ENCODE results near the gene RNF222. TPM values are rescaled to one million over a fixed set of nuclear protein-coding genes. Genes with fewer than 3 reads are reported as not detected.
A peak's percentile ranks its signal among the peaks of the same experiment; 100 is the strongest.
"Not testable (repeated sequence)": the region's sequence is repeated elsewhere in the genome, so short reads cannot be mapped to it uniquely, and the experiment has no call there.

RNF222 gene
- polyA plus RNA-seq, 6 donors from 2014 or later = 0.13 to 0.35 (median 0.23) TPM; not detected in 3

GRCh38 chr17:8383143-8383822 lies 14.3 kb downstream of the RNF222 start, which contains the start of gene RPL26:
TSS of gene RPL26 (minus strand) at chr17:8383193. CDS start at chr17:8382310, 883 bp downstream.
- DNase-seq (peak; percentile 96), ATAC-seq (ENCODE audit: low read depth in 2 of 2) (peak; percentile 86 to 88)
- peaks cover 35 to 55% (median 53%) of the 10 kb centered on the region in 3 donors for H3K4me1 Mint-ChIP-seq
- no peaks in the 10 kb centered on the region for H3K27me3 Mint-ChIP-seq
- no peaks in the 10 kb centered on the region for H3K9me3 Mint-ChIP-seq
- peak within 1 kb of the TSS; percentile 92 to 100 (median 97) for H3K4me3 Mint-ChIP-seq
- peaks cover 13 to 21% of the 10 kb centered on the region in 2 donors for H3K36me3 Mint-ChIP-seq
- peak within 1 kb of the TSS; percentile 94 to 98 (median 97) for H3K27ac Mint-ChIP-seq

DNA sequence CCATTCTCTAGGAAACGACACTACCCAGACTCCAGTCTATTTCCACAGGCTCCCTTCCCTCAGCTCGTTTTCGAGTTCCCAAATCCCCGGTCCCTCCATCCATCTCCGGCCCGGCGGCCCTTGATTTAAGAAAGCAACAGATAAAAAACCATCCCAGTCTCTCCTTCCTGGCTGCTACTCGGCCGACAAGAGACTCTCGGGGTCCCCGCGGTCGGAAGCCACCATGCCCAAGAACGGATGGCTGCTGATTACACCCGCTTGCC lies 14.8 kb downstream of the RNF222 start:
- H3K36me3 Mint-ChIP-seq = peaks cover 13 to 21% of the 10 kb centered on the region in 2 donors
- ATAC-seq (ENCODE audit: low read depth in 2 of 2) (peak; percentile 0 to 1), DNase-seq (no peak)
- H3K27ac Mint-ChIP-seq = peak overlapping the region; percentile 94 to 98 (median 96)
- H3K9me3 Mint-ChIP-seq = no peaks in the 10 kb centered on the region
- H3K4me1 Mint-ChIP-seq = peaks cover 35 to 57% (median 56%) of the 10 kb centered on the region in 3 donors
- H3K27me3 Mint-ChIP-seq = no peaks in the 10 kb centered on the region
- H3K4me3 Mint-ChIP-seq = peak overlapping the region; percentile 92 to 100 (median 97)

DNA sequence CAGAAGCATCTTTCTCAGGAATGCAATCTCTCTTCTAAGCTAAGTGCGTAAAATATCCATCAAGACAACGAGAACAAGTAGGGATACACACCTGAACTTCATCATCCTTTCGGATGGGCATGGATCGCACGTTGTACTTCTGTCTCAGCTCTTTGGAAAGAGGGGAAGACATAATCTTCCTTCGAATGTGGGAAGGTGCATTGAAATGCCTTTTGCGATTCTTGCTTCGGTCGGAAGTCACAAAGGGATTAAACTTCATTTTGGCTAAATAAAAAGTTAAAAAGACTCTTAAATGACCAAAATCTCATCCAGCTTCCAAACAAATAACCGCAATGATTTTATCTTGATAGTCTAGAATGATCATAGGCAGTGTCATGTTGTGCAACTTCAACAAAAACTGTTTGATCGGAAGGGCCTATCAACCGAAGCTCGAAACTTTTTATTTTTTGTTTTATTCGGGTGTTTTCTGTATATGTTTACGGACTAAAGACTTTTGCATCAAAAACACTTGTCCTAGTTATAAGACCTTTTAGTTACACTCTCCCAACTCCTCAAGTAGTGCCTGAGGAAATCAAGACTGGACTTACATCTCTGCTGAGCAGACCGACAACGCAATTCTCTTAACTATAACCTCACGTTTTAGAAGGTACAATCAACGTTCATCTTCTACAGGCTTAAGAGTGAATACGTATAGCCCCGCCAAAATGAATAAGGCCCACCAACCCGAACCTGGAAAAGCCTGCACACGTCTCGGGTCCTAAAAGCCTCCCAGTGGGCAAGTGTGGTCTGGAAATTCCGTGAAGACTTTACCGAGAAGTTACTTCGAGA lies 15.4 kb downstream of the RNF222 start:
- DNase-seq = no peak
- Mint-ChIP-seq H3K4me3 (peak overlapping the region; percentile 92 to 100 (median 97)), H3K4me1 (peaks cover 35 to 58% (median 57%) of the 10 kb centered on the region in 3 donors), H3K27ac (peak overlapping the region; percentile 94 to 98 (median 96)), H3K27me3 (no peaks in the 10 kb centered on the region), H3K9me3 (no peaks in the 10 kb centered on the region), H3K36me3 (peaks cover 13 to 21% of the 10 kb centered on the region in 2 donors)
- no peak for ATAC-seq (ENCODE audit: low read depth in 2 of 2)

DNA sequence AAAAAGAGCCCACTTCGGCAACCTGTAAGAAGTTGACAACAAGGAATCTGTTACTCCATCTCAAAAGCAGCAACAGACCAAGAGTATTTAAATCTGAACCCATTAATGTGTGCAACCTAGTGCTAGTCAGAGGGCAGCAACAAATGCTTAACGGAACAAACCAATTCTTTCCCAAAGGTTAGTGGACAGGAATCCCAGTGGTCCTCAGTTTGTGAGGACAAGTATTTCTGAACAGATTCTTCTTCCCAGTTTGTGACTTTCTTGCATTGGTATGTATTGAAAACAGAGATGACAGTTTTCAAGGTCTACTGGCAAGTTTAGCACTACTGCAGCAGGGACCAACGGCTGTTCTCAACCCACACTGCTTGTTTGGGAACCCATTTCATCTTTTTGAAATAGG lies 17.6 kb downstream of the RNF222 start:
- no peak for ATAC-seq (ENCODE audit: low read depth in 2 of 2)
- Mint-ChIP-seq H3K27ac (peak overlapping the region in 1 of 6 donors; percentile 32), H3K27me3 (no peaks in the 10 kb centered on the region), H3K9me3 (no peaks in the 10 kb centered on the region), H3K4me3 (peak overlapping the region in 2 of 8 donors; percentile 97 to 100), H3K4me1 (peaks cover 36 to 70% (median 69%) of the 10 kb centered on the region in 3 donors), H3K36me3 (peaks cover 13 to 21% of the 10 kb centered on the region in 2 donors)
- DNase-seq = no peak

- peak overlapping the region in 3 of 8 donors; percentile 25 to 100 (median 57) for H3K4me3 Mint-ChIP-seq
- H3K27ac Mint-ChIP-seq = peak overlapping the region in 3 of 6 donors; percentile 20 to 39 (median 27)
- not testable (repeated sequence) for ATAC-seq (ENCODE audit: low read depth in 2 of 2); H3K27me3 Mint-ChIP-seq; H3K9me3 Mint-ChIP-seq; DNase-seq
- peaks cover 32 to 59% (median 57%) of the 10 kb centered on the region in 3 donors for H3K4me1 Mint-ChIP-seq
- peaks cover 13 to 19% of the 10 kb centered on the region in 2 donors for H3K36me3 Mint-ChIP-seq
These were observed 19.5 kb downstream of the RNF222 start for GRCh38 chr17:8378117-8378516.

DNA sequence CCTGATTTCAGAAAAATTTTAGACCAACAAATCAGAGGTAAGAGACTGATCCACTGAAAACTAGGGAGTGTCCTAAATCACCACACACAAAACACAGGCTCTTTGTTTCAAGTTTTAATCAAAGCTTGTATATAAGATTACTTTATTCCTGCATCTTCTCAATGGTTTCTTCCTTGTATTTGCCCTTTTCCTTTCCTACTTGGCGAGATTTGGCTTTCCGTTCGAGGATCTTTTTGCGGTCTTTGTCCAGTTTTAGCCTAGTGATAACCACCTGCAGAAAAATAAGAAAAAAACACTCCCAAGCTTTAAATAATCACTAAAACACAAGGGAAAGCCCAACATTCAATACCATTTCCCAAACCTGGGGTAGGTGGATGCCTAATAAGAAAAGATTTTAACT lies 20.2 kb downstream of the RNF222 start:
- ATAC-seq (ENCODE audit: low read depth in 2 of 2) = no peak
- no peaks in the 10 kb centered on the region for H3K9me3 Mint-ChIP-seq
- H3K4me1 Mint-ChIP-seq = peaks cover 25 to 56% (median 53%) of the 10 kb centered on the region in 3 donors
- H3K4me3 Mint-ChIP-seq = peak overlapping the region in 6 of 8 donors; percentile 41 to 93 (median 75)
- H3K27me3 Mint-ChIP-seq = no peaks in the 10 kb centered on the region
- no peak for DNase-seq
- H3K27ac Mint-ChIP-seq = peak overlapping the region in 4 of 6 donors; percentile 9 to 80 (median 56)
- H3K36me3 Mint-ChIP-seq = peaks cover 7 to 13% of the 10 kb centered on the region in 2 donors

- Mint-ChIP-seq H3K36me3 (peaks cover 7 to 13% of the 10 kb centered on the region in 2 donors), H3K9me3 (no peaks in the 10 kb centered on the region), H3K4me3 (peak within 1 kb of the TSS; percentile 83 to 96 (median 90)), H3K27me3 (no peaks in the 10 kb centered on the region), H3K27ac (peak within 1 kb of the TSS; percentile 10 to 94 (median 80)), H3K4me1 (peaks cover 25 to 53% (median 47%) of the 10 kb centered on the region in 3 donors)
- peak; percentile 85 for DNase-seq
- peak; percentile 99 to 100 for ATAC-seq (ENCODE audit: low read depth in 2 of 2)
These were observed 21.2 kb downstream of the RNF222 start, which contains the start of gene KRABD2 for GRCh38 chr17:8376271-8377067. TSS of gene KRABD2 (minus strand) at chr17:8376704.

DNA sequence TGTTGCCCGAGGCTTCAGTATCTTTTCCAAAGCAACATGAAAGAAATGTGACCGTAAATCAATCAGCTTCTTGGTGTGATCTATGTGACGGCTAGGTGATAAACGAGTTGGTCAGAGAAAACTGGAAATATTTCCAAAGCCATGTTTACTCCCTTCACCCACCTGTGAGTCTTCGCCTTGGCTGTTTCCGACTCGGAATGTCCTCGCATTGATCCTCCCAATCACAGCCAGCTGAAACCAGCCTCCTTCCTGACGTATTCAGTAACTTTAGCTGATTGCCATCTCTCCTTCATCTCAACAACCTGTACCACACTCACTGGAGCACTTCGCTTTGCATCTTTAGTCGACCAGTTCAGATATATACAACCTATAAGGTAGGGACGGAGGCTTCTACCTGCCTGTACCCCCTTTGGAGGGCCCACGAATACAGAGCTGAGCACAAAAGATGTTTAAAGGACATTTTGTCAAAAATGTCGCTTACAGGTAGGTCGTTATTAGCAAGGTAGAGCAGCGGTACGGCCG lies 21.8 kb downstream of the RNF222 start:
- H3K9me3 Mint-ChIP-seq = no peaks in the 10 kb centered on the region
- peaks cover 19 to 48% (median 43%) of the 10 kb centered on the region in 3 donors for H3K4me1 Mint-ChIP-seq
- H3K27ac Mint-ChIP-seq = peak overlapping the region in 4 of 6 donors; percentile 10 to 92 (median 78)
- no peaks in the 10 kb centered on the region for H3K27me3 Mint-ChIP-seq
- no peak for DNase-seq
- peak overlapping the region; percentile 83 to 96 (median 90) for H3K4me3 Mint-ChIP-seq
- H3K36me3 Mint-ChIP-seq = peaks cover 7 to 8% of the 10 kb centered on the region in 2 donors
- ATAC-seq (ENCODE audit: low read depth in 2 of 2) = no peak

DNA sequence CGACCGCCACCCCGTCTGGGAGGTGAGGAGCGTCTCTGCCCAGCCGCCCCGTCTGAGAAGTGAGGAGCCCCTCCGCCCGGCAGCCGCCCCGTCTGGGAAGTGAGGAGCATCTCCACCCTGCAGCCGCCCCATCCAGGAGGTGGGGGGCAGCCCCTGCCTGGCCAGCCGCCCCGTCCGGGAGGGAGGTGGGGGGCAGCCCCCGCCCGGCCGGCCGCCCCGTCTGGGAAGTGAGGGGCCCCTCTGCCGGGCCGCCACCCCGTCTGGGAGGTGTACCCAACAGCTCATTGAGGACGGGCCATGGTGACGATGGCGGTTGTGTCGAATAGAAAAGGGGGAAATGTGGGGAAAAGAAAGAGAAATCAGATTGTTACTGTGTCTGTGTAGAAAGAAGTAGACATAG lies 23.8 kb downstream of the RNF222 start:
- DNase-seq; H3K27ac Mint-ChIP-seq; H3K4me3 Mint-ChIP-seq; H3K9me3 Mint-ChIP-seq; ATAC-seq (ENCODE audit: low read depth in 2 of 2); H3K27me3 Mint-ChIP-seq: not testable (repeated sequence)
- peaks cover 5 to 14% of the 10 kb centered on the region in 2 donors for H3K36me3 Mint-ChIP-seq
- peaks cover 23 to 48% (median 43%) of the 10 kb centered on the region in 3 donors for H3K4me1 Mint-ChIP-seq

DNA sequence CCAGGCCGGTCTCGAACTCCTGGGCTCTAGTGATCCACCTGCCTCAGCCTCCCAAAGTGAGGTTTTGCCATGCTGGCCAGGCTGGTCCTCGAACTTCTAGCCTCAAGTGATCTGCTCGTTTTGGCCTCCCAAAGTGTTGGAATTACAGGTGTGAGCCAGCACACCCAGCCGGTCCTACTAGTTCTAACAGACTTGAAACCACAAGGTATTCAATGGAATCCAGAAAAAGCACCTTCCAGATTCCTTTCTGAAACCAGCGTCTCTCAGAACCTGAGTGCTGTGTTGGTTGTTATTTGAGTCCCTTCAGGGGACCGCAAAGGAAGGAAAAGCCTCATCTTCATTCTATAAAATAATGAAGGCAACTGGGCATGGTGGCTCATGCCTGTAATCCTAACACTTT lies 25.2 kb downstream of the RNF222 start:
- Mint-ChIP-seq H3K36me3 (peaks cover 0 to 8% of the 10 kb centered on the region in 2 donors), H3K9me3 (no peaks in the 10 kb centered on the region), H3K4me1 (peaks cover 19 to 45% (median 30%) of the 10 kb centered on the region in 3 donors), H3K4me3 (peak overlapping the region in 1 of 8 donors; percentile 45), H3K27ac (no peak overlapping the region), H3K27me3 (no peaks in the 10 kb centered on the region)
- no peak for DNase-seq
- no peak for ATAC-seq (ENCODE audit: low read depth in 2 of 2)

- H3K27ac Mint-ChIP-seq = peak overlapping the region in 1 of 6 donors; percentile 66
- peaks cover 19 to 41% (median 26%) of the 10 kb centered on the region in 3 donors for H3K4me1 Mint-ChIP-seq
- peaks cover 0 to 8% of the 10 kb centered on the region in 2 donors for H3K36me3 Mint-ChIP-seq
- no peaks in the 10 kb centered on the region for H3K27me3 Mint-ChIP-seq
- H3K9me3 Mint-ChIP-seq = no peaks in the 10 kb centered on the region
- ATAC-seq (ENCODE audit: low read depth in 2 of 2) = no peak
- no peak for DNase-seq
- H3K4me3 Mint-ChIP-seq = peak overlapping the region in 2 of 8 donors; percentile 12 to 75
These were observed 25.8 kb downstream of the RNF222 start for GRCh38 chr17:8371786-8372185.

DNA sequence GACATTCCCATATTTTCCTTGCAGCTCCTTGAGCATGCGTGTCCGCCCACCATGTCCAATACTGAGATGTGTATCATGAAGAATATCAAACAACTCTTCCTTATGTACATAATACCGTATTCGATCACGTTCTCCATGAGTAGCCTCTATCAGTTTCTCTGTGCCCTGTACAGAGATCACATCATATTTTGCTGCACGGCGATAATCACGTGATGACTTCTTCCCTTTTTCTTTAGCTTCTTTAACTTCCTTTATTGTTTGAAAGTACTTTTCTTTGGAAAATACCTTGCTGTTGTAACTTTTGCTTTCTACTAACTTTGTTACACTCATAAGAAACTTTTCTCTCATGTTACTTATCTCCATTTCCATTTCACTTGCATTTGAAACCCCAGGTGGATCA lies 27.7 kb downstream of the RNF222 start:
- no peaks in the 10 kb centered on the region for H3K27me3 Mint-ChIP-seq
- ATAC-seq (ENCODE audit: low read depth in 2 of 2) (peak; percentile 55 to 57), DNase-seq (no peak)
- H3K27ac Mint-ChIP-seq = peak overlapping the region in 5 of 6 donors; percentile 49 to 91 (median 61)
- H3K36me3 Mint-ChIP-seq = peaks cover 0 to 8% of the 10 kb centered on the region in 2 donors
- no peaks in the 10 kb centered on the region for H3K9me3 Mint-ChIP-seq
- H3K4me1 Mint-ChIP-seq = peaks cover 8 to 27% (median 17%) of the 10 kb centered on the region in 3 donors
- H3K4me3 Mint-ChIP-seq = peak overlapping the region in 4 of 8 donors; percentile 5 to 51 (median 38)
